Memory B cell (primary cell): Measurements from ENCODE around the gene SASH1.

Source experiments
- ATAC-seq: fragments of 150-1000 bp; cut with Tn5 transposase; 2 replicates; pipeline ENCODE4 v1.10.0; 2021; ENCODE audit warnings: low read depth, mild to moderate bottlenecking, moderate library complexity
- DNase-seq, 2 donors: peaks; one replicate each; pipeline ENCODE4 v3.0.0; 2022; ENCODE audit warnings: low spot score in 2 of 2
- H3K27ac Mint-ChIP-seq: one replicate; pipeline ENCODE4 v1.8.0; 2022; ENCODE audit warnings: mild to moderate bottlenecking, moderate library complexity, mixed read lengths
- H3K27me3 Mint-ChIP-seq: one replicate; pipeline ENCODE4 v1.8.0; 2022; ENCODE audit warnings: mixed read lengths
- H3K36me3 Mint-ChIP-seq: one replicate; pipeline ENCODE4 v1.8.0; 2022; ENCODE audit warnings: mild to moderate bottlenecking, mixed read lengths
- H3K4me1 Mint-ChIP-seq: one replicate; pipeline ENCODE4 v1.8.0; 2022; ENCODE audit warnings: mixed read lengths
- H3K4me3 Mint-ChIP-seq: one replicate; pipeline ENCODE4 v1.8.0; 2022; ENCODE audit warnings: mild to moderate bottlenecking, moderate library complexity, mixed read lengths
- H3K9me3 Mint-ChIP-seq: one replicate; pipeline ENCODE4 v1.8.0; 2022; ENCODE audit warnings: mixed read lengths

Gene SASH1

GRCh38 chr6:148317051-148317450 is 25.6 kb upstream of the SASH1 start:
- no peak for DNase-seq
- H3K27me3 Mint-ChIP-seq, result peaks cover 4% of the 10 kb centered on the region
- no peaks in the 10 kb centered on the region for H3K36me3 Mint-ChIP-seq
- ATAC-seq, result no peak
- H3K9me3 Mint-ChIP-seq, result no peaks in the 10 kb centered on the region
- no peak overlapping the region for H3K27ac Mint-ChIP-seq
- H3K4me3 Mint-ChIP-seq, result no peak overlapping the region
- H3K4me1 Mint-ChIP-seq, result no peaks in the 10 kb centered on the region

GRCh38 chr6:148317739-148318138 is 24.9 kb upstream of the SASH1 start:
- no peaks in the 10 kb centered on the region for H3K36me3 Mint-ChIP-seq
- H3K4me1 Mint-ChIP-seq, result no peaks in the 10 kb centered on the region
- peaks cover 9% of the 10 kb centered on the region for H3K27me3 Mint-ChIP-seq
- H3K9me3 Mint-ChIP-seq, result peaks cover 3% of the 10 kb centered on the region
- H3K4me3 Mint-ChIP-seq, result no peak overlapping the region
- no peak overlapping the region for H3K27ac Mint-ChIP-seq
- ATAC-seq (no peak), DNase-seq (no peak)

GRCh38 chr6:148322704-148323103 is 19.9 kb upstream of the SASH1 start:
- no peak overlapping the region for H3K27ac Mint-ChIP-seq

GRCh38 chr6:148323344-148323743 is 19.3 kb upstream of the SASH1 start:
- no peaks in the 10 kb centered on the region for H3K4me1 Mint-ChIP-seq
- H3K27ac Mint-ChIP-seq, result no peak overlapping the region
- H3K4me3 Mint-ChIP-seq, result no peak overlapping the region
- peaks cover 3% of the 10 kb centered on the region for H3K9me3 Mint-ChIP-seq
- H3K36me3 Mint-ChIP-seq, result no peaks in the 10 kb centered on the region
- peaks cover 16% of the 10 kb centered on the region for H3K27me3 Mint-ChIP-seq
- DNase-seq, result no peak
- no peak for ATAC-seq

More at GRCh38 chr6:148322704-148323103, 19.9 kb upstream of the SASH1 start:
- Mint-ChIP-seq H3K4me3 (no peak overlapping the region), H3K4me1 (no peaks in the 10 kb centered on the region), H3K27me3 (peaks cover 16% of the 10 kb centered on the region), H3K9me3 (peaks cover 3% of the 10 kb centered on the region), H3K36me3 (no peaks in the 10 kb centered on the region)
- DNase-seq (no peak), ATAC-seq (no peak)

GRCh38 chr6:148324297-148324985 is 18.2 kb upstream of the SASH1 start:
- Mint-ChIP-seq H3K9me3 (peaks cover 3% of the 10 kb centered on the region), H3K4me1 (no peaks in the 10 kb centered on the region), H3K27me3 (peaks cover 17% of the 10 kb centered on the region), H3K27ac (no peak overlapping the region), H3K36me3 (no peaks in the 10 kb centered on the region), H3K4me3 (no peak overlapping the region)
- ATAC-seq, result no peak
- no peak for DNase-seq

GRCh38 chr6:148325316-148326068 is 17.1 kb upstream of the SASH1 start:
- H3K9me3 Mint-ChIP-seq, result peaks cover 3% of the 10 kb centered on the region
- DNase-seq, result no peak
- no peaks in the 10 kb centered on the region for H3K36me3 Mint-ChIP-seq
- H3K4me3 Mint-ChIP-seq, result no peak overlapping the region
- H3K27me3 Mint-ChIP-seq, result peaks cover 18% of the 10 kb centered on the region
- ATAC-seq, result no peak
- H3K4me1 Mint-ChIP-seq, result no peaks in the 10 kb centered on the region
- H3K27ac Mint-ChIP-seq, result no peak overlapping the region

GRCh38 chr6:148328876-148329555 is 13.6 kb upstream of the SASH1 start:
- H3K27ac Mint-ChIP-seq, result no peak overlapping the region
- no peak overlapping the region for H3K4me3 Mint-ChIP-seq
- no peak for DNase-seq
- no peak for ATAC-seq
- H3K36me3 Mint-ChIP-seq, result no peaks in the 10 kb centered on the region
- no peaks in the 10 kb centered on the region for H3K4me1 Mint-ChIP-seq
- no peaks in the 10 kb centered on the region for H3K9me3 Mint-ChIP-seq
- H3K27me3 Mint-ChIP-seq, result peaks cover 13% of the 10 kb centered on the region

- ATAC-seq, result no peak
- DNase-seq, result no peak
- no peak overlapping the region for H3K4me3 Mint-ChIP-seq
- H3K27me3 Mint-ChIP-seq, result peaks cover 11% of the 10 kb centered on the region
- no peaks in the 10 kb centered on the region for H3K9me3 Mint-ChIP-seq
- no peaks in the 10 kb centered on the region for H3K36me3 Mint-ChIP-seq
- H3K4me1 Mint-ChIP-seq, result no peaks in the 10 kb centered on the region
- H3K27ac Mint-ChIP-seq, result no peak overlapping the region
These were observed 12.8 kb upstream of the SASH1 start for GRCh38 chr6:148329596-148330381.

GRCh38 chr6:148332088-148332487 is 10.6 kb upstream of the SASH1 start:
- Mint-ChIP-seq H3K4me1 (no peaks in the 10 kb centered on the region), H3K36me3 (no peaks in the 10 kb centered on the region), H3K27ac (no peak overlapping the region), H3K9me3 (no peaks in the 10 kb centered on the region), H3K27me3 (peaks cover 4% of the 10 kb centered on the region), H3K4me3 (no peak overlapping the region)
- ATAC-seq, result no peak
- DNase-seq, result no peak

GRCh38 chr6:148336901-148337300 is 5.7 kb upstream of the SASH1 start:
- Mint-ChIP-seq H3K36me3 (no peaks in the 10 kb centered on the region), H3K9me3 (no peaks in the 10 kb centered on the region), H3K4me3 (no peak overlapping the region), H3K4me1 (no peaks in the 10 kb centered on the region), H3K27ac (no peak overlapping the region), H3K27me3 (peaks cover 2% of the 10 kb centered on the region)
- no peak for ATAC-seq
- no peak for DNase-seq

GRCh38 chr6:148339766-148340165 is 2.9 kb upstream of the SASH1 start:
- DNase-seq, result no peak
- Mint-ChIP-seq H3K4me3 (no peak overlapping the region), H3K36me3 (no peaks in the 10 kb centered on the region), H3K9me3 (no peaks in the 10 kb centered on the region), H3K4me1 (no peaks in the 10 kb centered on the region), H3K27me3 (peaks cover 2% of the 10 kb centered on the region), H3K27ac (no peak overlapping the region)
- no peak for ATAC-seq

GRCh38 chr6:148340586-148341297 is 1.9 kb upstream of the SASH1 start:
- Mint-ChIP-seq H3K27me3 (peaks cover 3% of the 10 kb centered on the region), H3K27ac (no peak overlapping the region), H3K9me3 (no peaks in the 10 kb centered on the region)

GRCh38 chr6:148342100-148342349 is 613 bp upstream of the SASH1 start:
- ATAC-seq (no peak), DNase-seq (no peak)
- H3K9me3 Mint-ChIP-seq, result no peaks in the 10 kb centered on the region
- H3K27ac Mint-ChIP-seq, result no peak overlapping the region
- no peaks in the 10 kb centered on the region for H3K4me1 Mint-ChIP-seq
- no peaks in the 10 kb centered on the region for H3K36me3 Mint-ChIP-seq
- peaks cover 4% of the 10 kb centered on the region for H3K27me3 Mint-ChIP-seq
- H3K4me3 Mint-ChIP-seq, result peak overlapping the region; percentile 79

More at GRCh38 chr6:148340586-148341297, 1.9 kb upstream of the SASH1 start:
- DNase-seq (no peak), ATAC-seq (no peak)
- Mint-ChIP-seq H3K4me1 (no peaks in the 10 kb centered on the region), H3K4me3 (no peak overlapping the region), H3K36me3 (no peaks in the 10 kb centered on the region)
